ENCODE data around the gene HOXA13.

The HOXA13 gene

GRCh38 chr7:27171325-27171636 is 28.6 kb downstream of the HOXA13 start:
- DNase-seq (ENCODE audit: low read depth in 4 of 4, low spot score in 1 of 4): no peak

GRCh38 chr7:27170426-27171324 is 29.2 kb downstream of the HOXA13 start:
- no peak for DNase-seq (ENCODE audit: low read depth in 4 of 4, low spot score in 1 of 4)

GRCh38 chr7:27169658-27170425 is 30.0 kb downstream of the HOXA13 start:
- no peak for DNase-seq (ENCODE audit: low read depth in 4 of 4, low spot score in 1 of 4)

GRCh38 chr7:27168265-27168947 is 31.5 kb downstream of the HOXA13 start:
- DNase-seq (ENCODE audit: low read depth in 4 of 4, low spot score in 1 of 4): no peak

- DNase-seq (ENCODE audit: low read depth in 4 of 4, low spot score in 1 of 4): no peak
Measured at GRCh38 chr7:27167916-27168264, 32.0 kb downstream of the HOXA13 start.

- no peak for DNase-seq (ENCODE audit: low read depth in 4 of 4, low spot score in 1 of 4)
Measured at GRCh38 chr7:27166531-27167505, 33.1 kb downstream of the HOXA13 start.

GRCh38 chr7:27165996-27166530 is 33.8 kb downstream of the HOXA13 start:
- no peak for DNase-seq (ENCODE audit: low read depth in 4 of 4, low spot score in 1 of 4)

- DNase-seq (ENCODE audit: low read depth in 4 of 4, low spot score in 1 of 4): no peak
Measured at GRCh38 chr7:27165089-27165995, 34.5 kb downstream of the HOXA13 start, which contains the start of gene HOXA9. HOXA9 (minus strand) TSS chr7:27165537; CDS start chr7:27165457, 80 bp downstream.

- DNase-seq (ENCODE audit: low read depth in 4 of 4, low spot score in 1 of 4): no peak
Measured at GRCh38 chr7:27164367-27165088, 35.4 kb downstream of the HOXA13 start.

- no peak for DNase-seq (ENCODE audit: low read depth in 4 of 4, low spot score in 1 of 4)
Measured at GRCh38 chr7:27164045-27164366, 35.9 kb downstream of the HOXA13 start.

GRCh38 chr7:27163288-27164044 is 36.4 kb downstream of the HOXA13 start:
- DNase-seq (ENCODE audit: low read depth in 4 of 4, low spot score in 1 of 4): no peak

- DNase-seq (ENCODE audit: low read depth in 4 of 4, low spot score in 1 of 4): no peak
Measured at GRCh38 chr7:27162561-27163287, 37.2 kb downstream of the HOXA13 start.

- DNase-seq (ENCODE audit: low read depth in 4 of 4, low spot score in 1 of 4): no peak
Measured at GRCh38 chr7:27161721-27162560, 38.0 kb downstream of the HOXA13 start.

- no peak for DNase-seq (ENCODE audit: low read depth in 4 of 4, low spot score in 1 of 4)
Measured at GRCh38 chr7:27161214-27161720, 38.6 kb downstream of the HOXA13 start.

- peak; percentile 71 to 88 (median 78) for DNase-seq (ENCODE audit: low read depth in 4 of 4, low spot score in 1 of 4)
Measured at GRCh38 chr7:27160546-27161213, 39.2 kb downstream of the HOXA13 start.

- DNase-seq (ENCODE audit: low read depth in 4 of 4, low spot score in 1 of 4): no peak
Measured at GRCh38 chr7:27160145-27160545, 39.7 kb downstream of the HOXA13 start.

Data from stimulated activated CD4-positive, alpha-beta T cell treated with anti-CD3 and anti-CD28 coated beads, Interleukin-1b, Interleukin-23, amount 100 ng/mL, for 24 hours (primary cell).